Neural progenitor cell (in vitro differentiated cells): ENCODE results near the gene CASK.

Source experiments
- EZH2 ChIP-seq: fragments of 200-600 bp; sonication (generic); IDR thresholded peaks from 2 replicates; pipeline ENCODE4 v1.6.1; 2017; ENCODE audit warnings: antibody characterized with exemption, mild to moderate bottlenecking, moderate library complexity
- TF ChIP-seq, protein P1 (sequence below): fragments of 200-600 bp; sonication (generic); IDR thresholded peaks from 2 replicates; pipeline ENCODE4 v1.5.1; 2017; ENCODE audit warnings: antibody characterized with exemption, mild to moderate bottlenecking

DNA sequence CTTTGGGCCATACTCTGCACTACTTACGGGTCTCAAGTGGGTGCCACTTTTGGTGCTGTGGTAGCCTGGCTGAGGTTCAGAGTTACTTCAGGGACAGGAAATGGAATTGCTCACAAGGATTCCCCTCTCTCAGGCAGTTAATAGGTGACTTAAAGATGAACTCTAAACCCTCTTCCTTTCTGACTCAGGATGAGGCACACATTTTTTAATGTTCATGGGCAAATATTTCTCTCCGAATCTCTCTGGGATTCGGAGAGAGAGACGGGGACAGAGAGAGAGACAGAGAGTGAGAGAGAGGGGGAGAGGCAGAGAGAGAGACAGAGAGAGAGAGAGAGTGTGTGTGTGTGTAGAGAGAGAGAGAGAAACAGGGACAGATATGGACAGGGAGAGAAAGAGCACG is 396.4 kb downstream of the CASK start:
- TF ChIP-seq, protein P1, sequence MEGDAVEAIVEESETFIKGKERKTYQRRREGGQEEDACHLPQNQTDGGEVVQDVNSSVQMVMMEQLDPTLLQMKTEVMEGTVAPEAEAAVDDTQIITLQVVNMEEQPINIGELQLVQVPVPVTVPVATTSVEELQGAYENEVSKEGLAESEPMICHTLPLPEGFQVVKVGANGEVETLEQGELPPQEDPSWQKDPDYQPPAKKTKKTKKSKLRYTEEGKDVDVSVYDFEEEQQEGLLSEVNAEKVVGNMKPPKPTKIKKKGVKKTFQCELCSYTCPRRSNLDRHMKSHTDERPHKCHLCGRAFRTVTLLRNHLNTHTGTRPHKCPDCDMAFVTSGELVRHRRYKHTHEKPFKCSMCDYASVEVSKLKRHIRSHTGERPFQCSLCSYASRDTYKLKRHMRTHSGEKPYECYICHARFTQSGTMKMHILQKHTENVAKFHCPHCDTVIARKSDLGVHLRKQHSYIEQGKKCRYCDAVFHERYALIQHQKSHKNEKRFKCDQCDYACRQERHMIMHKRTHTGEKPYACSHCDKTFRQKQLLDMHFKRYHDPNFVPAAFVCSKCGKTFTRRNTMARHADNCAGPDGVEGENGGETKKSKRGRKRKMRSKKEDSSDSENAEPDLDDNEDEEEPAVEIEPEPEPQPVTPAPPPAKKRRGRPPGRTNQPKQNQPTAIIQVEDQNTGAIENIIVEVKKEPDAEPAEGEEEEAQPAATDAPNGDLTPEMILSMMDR: no peak
- TF ChIP-seq EZH2: no peak
